K562 (cell line): ENCODE results near the gene AGAP3. TPM values are rescaled to one million over a fixed set of nuclear protein-coding genes. Genes with fewer than 3 reads are reported as not detected.
A peak's percentile ranks its signal among the peaks of the same experiment; 100 is the strongest.

ENCODE experiments used
- ATAC-seq: fragments of 200-7000 bp; cut with Tn5 transposase; 3 replicates; pipeline ENCODE4 v1.9.1; 2020; ENCODE audit warnings: moderate library complexity
- BruUV-seq: library from RNA; stranded (reverse); fragments of 400-500 nt; replicated peaks from 2 replicates; lab custom pipeline; 2021; lab: Mats Ljungman, UMichigan
- CTCF ChIA-PET: fragments of 300-600 bp; formaldehyde crosslinking; extraction: SDS; loops from one replicate; lab custom pipeline; 2021; ENCODE audit warnings: low intra/inter-chr PET ratio; lab: Yijun Ruan, JAX
- POLR2A ChIA-PET: fragments of 300-600, 350-650 bp; sonication (Branson Sonifier 250); formaldehyde crosslinking; extraction: SDS; loops from one replicate; lab custom pipeline; 2021; ENCODE audit warnings: antibody characterized with exemption, inconsistent platforms; lab: Yijun Ruan, JAX
- DNase-seq, 4 experiments: peaks; one replicate each; pipeline versions ENCODE4 v3.0.0 to v3.0.0-alpha.2; 2011 to 2018; ENCODE audit warnings: low spot score in 3 of 4, mixed read lengths in 3 of 4; ENCODE audit errors: extremely low read depth in 1 of 4
- FAIRE-seq: peaks from 2 replicates; lab custom pipeline; 2011; peaks lifted over from hg19 to GRCh38; lab: Jason Lieb, UNC
- H2AFZ ChIP-seq: 2 replicates; pipeline ENCODE4 v1.6.0; 2011; ENCODE audit warnings: low read depth, low read length, control low read depth, inconsistent platforms
- H3K27ac ChIP-seq: fragments of 200-600 bp; 3 replicates; pipeline ENCODE4 v1.8.0; 2011; ENCODE audit warnings: low read depth, mild to moderate bottlenecking, control low read depth, inconsistent platforms, low read length, moderate library complexity, mixed read lengths; ENCODE audit errors: extremely low read depth
- H3K27me3 ChIP-seq, 2 experiments: fragments of 300-600 bp in 1 of 2; 2 replicates in 1 of 2; 3 replicates in 1 of 2; pipeline versions ENCODE4 v1.6.0 to v1.8.0; 2011; ENCODE audit warnings: inconsistent platforms in 2 of 2, low read length in 2 of 2, mild to moderate bottlenecking in 1 of 2, mixed read lengths in 1 of 2, moderate library complexity in 1 of 2; ENCODE audit not compliant: control insufficient read depth in 2 of 2, insufficient read depth in 2 of 2
- H3K36me3 ChIP-seq: fragments of 300-600 bp; 3 replicates; pipeline ENCODE4 v1.8.0; 2011; ENCODE audit warnings: mild to moderate bottlenecking, low read length, inconsistent platforms; ENCODE audit not compliant: control insufficient read depth, insufficient read depth
- H3K4me1 ChIP-seq, 2 experiments: fragments of 200-600 bp in 1 of 2; replicated peaks in 1 of 2; 2 replicates in 1 of 2; 3 replicates in 1 of 2; pipeline versions ENCODE4 v1.5.1 to v1.8.0; 2011; ENCODE audit warnings: inconsistent platforms in 2 of 2, low read length in 2 of 2, mild to moderate bottlenecking in 1 of 2, mixed read lengths in 1 of 2, moderate library complexity in 1 of 2; ENCODE audit not compliant: control insufficient read depth in 2 of 2, insufficient read depth in 2 of 2
- H3K4me2 ChIP-seq: 2 replicates; pipeline ENCODE4 v1.6.1; 2011; ENCODE audit warnings: low read length, control low read depth, inconsistent platforms, mixed read lengths; ENCODE audit not compliant: insufficient read depth
- H3K4me3 ChIP-seq: fragments of 200-600 bp; sonication (generic), shearing (Covaris generic); 2 replicates; pipeline ENCODE4 v1.5.1; 2016; ENCODE audit warnings: control low read depth, inconsistent platforms
- H3K79me2 ChIP-seq: fragments of 200-600 bp; 3 replicates; pipeline ENCODE4 v1.8.0; 2011; ENCODE audit warnings: low read length, inconsistent platforms; ENCODE audit not compliant: control insufficient read depth, insufficient read depth
- H3K9ac ChIP-seq, 2 experiments: 2 replicates each; pipeline versions ENCODE4 v1.6.0 to v1.6.1; 2011; ENCODE audit warnings: low read depth in 2 of 2, low read length in 2 of 2, control low read depth in 1 of 2, inconsistent platforms in 1 of 2, mild to moderate bottlenecking in 1 of 2, mixed read lengths in 1 of 2; ENCODE audit not compliant: insufficient read depth in 1 of 2
- H3K9me1 ChIP-seq: one replicate; pipeline ENCODE4 v1.6.0; 2011; ENCODE audit warnings: inconsistent platforms, mild to moderate bottlenecking, low read length, moderate library complexity; ENCODE audit not compliant: control insufficient read depth, insufficient read depth
- H3K9me3 ChIP-seq: replicated peaks from 2 replicates; pipeline ENCODE4 v1.5.1; 2011; ENCODE audit warnings: low read depth, low read length, inconsistent platforms; ENCODE audit not compliant: control insufficient read depth, insufficient read depth
- H4K20me1 ChIP-seq: replicated peaks from 2 replicates; pipeline ENCODE4 v1.6.1; 2011; ENCODE audit warnings: low read length, inconsistent platforms, mixed read lengths; ENCODE audit not compliant: control insufficient read depth, insufficient read depth
- POLR2G ChIP-seq: fragments of 200-400 bp; formaldehyde crosslinking; IDR thresholded peaks from 2 replicates; pipeline ENCODE4 v1.6.1; 2017; ENCODE audit warnings: low read depth, mild to moderate bottlenecking, antibody characterized with exemption, low read length, moderate library complexity
- RBM22 ChIP-seq: fragments of 200-400 bp; formaldehyde crosslinking; IDR thresholded peaks from 2 replicates; pipeline ENCODE4 v1.6.1; 2018; ENCODE audit warnings: low read length, low read depth; ENCODE audit not compliant: poor library complexity, severe bottlenecking
- ZNF23 ChIP-seq: fragments of 250-450 bp; sonication (Bioruptor Pico); IDR thresholded peaks from 2 replicates; pipeline ENCODE4 v1.4.0; 2020; ENCODE audit warnings: mild to moderate bottlenecking
- ZNF57 ChIP-seq: fragments of 450-650 bp; formaldehyde crosslinking; IDR thresholded peaks from 2 replicates; pipeline ENCODE4 v1.4.0; 2020; ENCODE audit warnings: mild to moderate bottlenecking, moderate library complexity
- WGBS: fragments of 100-300 bp; shearing (Covaris generic); methylation state at CpG from one replicate; pipeline ENCODE4 v1.1.6; 2016; ENCODE audit warnings: low coverage, mixed read lengths; ENCODE audit not compliant: insufficient coverage; ENCODE audit errors: missing lambda C conversion rate; 5-methylcytosine and 5-hydroxymethylcytosine counted together
- in situ Hi-C: fragments of 300-500 bp; cut with MboI; formaldehyde crosslinking; loops from 4 replicates; pipeline ENCODE4 v1.15.0; 2018; ENCODE audit warnings: inconsistent platforms, mixed read lengths
- intact Hi-C: fragments of 100-400 bp; cut with micrococcal nuclease; formaldehyde crosslinking; loops from 2 replicates; pipeline ENCODE4 v1.14.2; 2022
- polyA plus RNA-seq, 8 experiments: library from polyadenylated mRNA; depleted of rRNA in 4 of 8; stranded (reverse) in 5 of 8; unstranded in 3 of 8; fragments of >200 nt; fragmentation: Nextera tagmentation in 2 of 8; fragmentation: Illumina TruSeq in 1 of 8; extraction: Ambion mirVana in 2 of 8; extraction: Trizol in 1 of 8; gene quantifications; 2 replicates each; pipeline versions ENCODE4 v1.2.1 to v1.2.3, GENCODE V29; 2011 to 2014; ENCODE audit warnings: inconsistent platforms in 1 of 8, missing spikeins in 1 of 8
- total RNA-seq, 7 experiments: library from RNA; depleted of rRNA in 6 of 7; stranded (reverse); fragments of >200 nt in 6 of 7; fragmentation: Illumina TruSeq in 2 of 7; extraction: Trizol in 2 of 7; gene quantifications; 2 replicates each; pipeline versions ENCODE4 v1.2.1 to v1.2.3, GENCODE V29; 2011 to 2021; ENCODE audit warnings: low replicate concordance in 1 of 7
- TF ChIP-seq, protein P1 (sequence below), 2 experiments: fragments of 450-650 bp in 1 of 2; sonication (generic) in 1 of 2; formaldehyde crosslinking; conservative IDR thresholded peaks; 2 replicates each; pipeline versions ENCODE4 v1.4.0 to v1.8.1; 2020 to 2022; ENCODE audit warnings: mild to moderate bottlenecking in 1 of 2, missing genetic modification reagents in 1 of 2

AGAP3 gene
- total and polyA plus RNA-seq, 9 of the 15 experiments (the other 6 are each of a cell fraction or from before 2014, with no cell fraction given): 3.4 to 208 (median 62.2) TPM

DNA sequence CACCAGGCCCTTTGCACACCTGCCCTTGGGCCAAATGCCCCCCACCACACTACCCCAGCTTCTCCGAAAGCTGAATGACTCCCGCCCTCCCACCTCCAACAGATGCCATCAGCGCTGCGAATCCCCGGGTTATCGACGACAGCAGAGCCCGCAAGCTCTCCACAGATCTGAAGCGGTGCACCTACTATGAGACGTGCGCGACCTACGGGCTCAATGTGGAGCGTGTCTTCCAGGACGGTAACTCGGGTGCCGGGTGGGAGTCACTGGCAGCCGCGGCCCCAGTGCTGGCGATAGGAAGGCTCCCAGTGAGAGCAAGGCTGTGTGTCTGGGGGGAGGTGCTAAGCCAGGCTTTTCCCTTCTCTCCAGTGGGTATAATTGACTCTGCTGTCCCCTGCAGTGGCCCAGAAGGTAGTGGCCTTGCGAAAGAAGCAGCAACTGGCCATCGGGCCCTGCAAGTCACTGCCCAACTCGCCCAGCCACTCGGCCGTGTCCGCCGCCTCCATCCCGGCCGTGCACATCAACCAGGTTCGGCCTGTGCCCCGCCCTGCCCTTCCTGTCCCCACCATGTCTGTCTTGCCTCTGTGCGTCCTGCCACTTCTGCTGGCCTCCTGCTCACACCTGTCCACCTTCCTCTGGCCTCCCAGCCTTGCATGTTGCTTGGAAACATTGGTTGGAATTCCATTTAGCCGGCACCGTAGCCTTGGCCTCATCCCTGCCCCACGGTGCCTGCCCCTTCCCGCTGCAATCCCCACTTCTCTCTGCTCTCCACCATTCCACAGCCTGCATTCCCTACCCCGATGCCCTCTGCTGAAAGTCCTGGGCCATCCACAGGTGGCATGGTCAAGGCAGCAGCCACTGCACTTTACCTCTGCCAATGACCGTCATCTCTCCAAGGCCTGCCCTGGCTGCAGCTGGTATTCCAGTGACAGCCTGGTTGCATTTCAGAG lies 32.1 kb downstream of the AGAP3 start:
- Histone ChIP-seq H3K79me2 (peaks cover 26% of the 10 kb centered on the region), H4K20me1 (peaks cover 33% of the 10 kb centered on the region), H3K4me1 (peaks cover 10 to 59% of the 10 kb centered on the region in 2 experiments), H3K27ac (no peak overlapping the region), H3K4me3 (no peak overlapping the region), H3K36me3 (peaks cover 88% of the 10 kb centered on the region; the same call in 2 of the 3 replicates), H3K9me3 (no peaks in the 10 kb centered on the region), H3K4me2 (no peak overlapping the region), H3K9ac (peak overlapping the region in 1 of 2 experiments; percentile 57; a peak in 2 of 4 replicates), H2AFZ (no peak overlapping the region), H3K9me1 (peaks cover 7% of the 10 kb centered on the region), H3K27me3 (no peaks in the 10 kb centered on the region)
- ChIA-PET POLR2A (interaction anchor here (1.2 kb wide), 2 partner anchors 20 to 149 kb away, joined by 3 read pairs; no protein-coding TSS in a partner anchor), CTCF (no interaction called here)
- no peak for TF ChIP-seq ZNF23 (CRISPR knock-in tag)
- peak; percentile 34 for TF ChIP-seq RBM22
- TF ChIP-seq, protein P1, sequence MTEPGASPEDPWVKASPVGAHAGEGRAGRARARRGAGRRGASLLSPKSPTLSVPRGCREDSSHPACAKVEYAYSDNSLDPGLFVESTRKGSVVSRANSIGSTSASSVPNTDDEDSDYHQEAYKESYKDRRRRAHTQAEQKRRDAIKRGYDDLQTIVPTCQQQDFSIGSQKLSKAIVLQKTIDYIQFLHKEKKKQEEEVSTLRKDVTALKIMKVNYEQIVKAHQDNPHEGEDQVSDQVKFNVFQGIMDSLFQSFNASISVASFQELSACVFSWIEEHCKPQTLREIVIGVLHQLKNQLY (CRISPR knock-in tag; conservative IDR thresholded peaks at IDR 0.05): 0 out of 4 replicates have a peak, but pooled peaks of 1 of the 2 experiments have one; percentile 77
- 0 out of 2 replicates have a peak, but pooled peaks have one; percentile 14 for TF ChIP-seq POLR2G
- TF ChIP-seq ZNF57 (CRISPR knock-in tag): no peak
- no peak for DNase-seq
- WGBS: 94% methylated on average over 36 of the region's 38 CpGs
- intact Hi-C loops (no loop called here), in situ Hi-C loops (no loop called here)
- ATAC-seq: no peak
- no peak for FAIRE-seq
- no TSS peak for BruUV-seq
